Effector CD8-positive, alpha-beta T cell (primary cell): ENCODE results near the gene PMIS2.
A peak's percentile ranks its signal among the peaks of the same experiment; 100 is the strongest.

ENCODE experiments used
- DNase-seq: peaks from one replicate; lab custom pipeline; 2025; lab: John Stamatoyannopoulos, UW

Gene PMIS2

DNA sequence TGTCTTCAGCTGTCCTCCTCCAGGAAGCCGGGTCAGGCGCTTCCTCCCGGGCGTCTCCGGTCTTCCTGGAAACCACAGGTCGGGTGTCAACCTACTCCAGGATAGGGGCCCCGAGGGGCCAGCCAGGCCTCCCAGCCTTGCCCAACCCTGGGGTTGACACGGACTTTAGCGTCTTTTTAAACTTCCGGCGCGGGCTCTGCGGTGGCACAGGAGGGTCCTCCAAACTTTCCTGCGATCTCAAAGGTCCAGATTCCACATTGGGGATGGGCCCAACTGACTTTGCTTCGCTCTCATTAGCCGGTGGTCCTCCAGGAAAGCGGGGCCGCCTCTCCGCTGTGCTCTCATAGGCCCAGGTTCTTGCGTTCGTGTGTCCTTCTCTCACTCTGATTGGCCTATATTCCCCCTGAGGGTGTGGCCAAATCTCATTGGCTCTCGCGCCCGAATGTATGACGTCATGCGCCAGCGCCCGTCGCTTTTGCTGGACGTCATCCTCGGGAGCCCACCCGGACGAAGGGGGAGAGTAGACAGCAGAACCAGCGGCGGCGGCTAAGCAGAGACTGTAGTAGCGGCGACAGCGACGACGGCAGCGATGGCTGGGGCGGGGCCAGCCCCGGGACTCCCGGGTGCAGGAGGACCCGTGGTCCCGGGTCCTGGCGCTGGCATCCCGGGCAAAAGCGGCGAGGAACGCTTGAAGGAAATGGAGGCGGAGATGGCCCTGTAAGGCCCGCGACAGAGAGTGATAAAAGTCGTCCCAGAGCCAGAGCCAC lies 42.8 kb downstream of the PMIS2 start, which contains the start of gene RBM42:
RBM42 (plus strand) TSS at position 472 of the 767 bp plus-strand sequence; CDS start at position 590, 118 bp downstream.
- peak; percentile 98 for DNase-seq

DNA sequence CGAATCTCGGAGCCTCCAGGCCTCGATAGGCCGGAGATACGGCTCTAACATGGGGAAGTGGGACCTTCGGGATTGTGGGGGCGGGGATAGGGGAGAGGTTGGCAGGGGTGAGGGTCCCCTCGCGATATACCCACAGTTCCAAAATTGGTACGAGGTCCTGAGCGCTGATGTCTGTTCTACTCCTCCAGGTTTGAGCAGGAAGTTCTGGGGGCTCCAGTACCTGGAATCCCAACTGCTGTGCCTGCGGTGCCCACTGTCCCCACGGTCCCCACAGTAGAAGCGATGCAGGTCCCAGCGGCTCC lies 43.3 kb downstream of the PMIS2 start:
- no peak for DNase-seq

DNA sequence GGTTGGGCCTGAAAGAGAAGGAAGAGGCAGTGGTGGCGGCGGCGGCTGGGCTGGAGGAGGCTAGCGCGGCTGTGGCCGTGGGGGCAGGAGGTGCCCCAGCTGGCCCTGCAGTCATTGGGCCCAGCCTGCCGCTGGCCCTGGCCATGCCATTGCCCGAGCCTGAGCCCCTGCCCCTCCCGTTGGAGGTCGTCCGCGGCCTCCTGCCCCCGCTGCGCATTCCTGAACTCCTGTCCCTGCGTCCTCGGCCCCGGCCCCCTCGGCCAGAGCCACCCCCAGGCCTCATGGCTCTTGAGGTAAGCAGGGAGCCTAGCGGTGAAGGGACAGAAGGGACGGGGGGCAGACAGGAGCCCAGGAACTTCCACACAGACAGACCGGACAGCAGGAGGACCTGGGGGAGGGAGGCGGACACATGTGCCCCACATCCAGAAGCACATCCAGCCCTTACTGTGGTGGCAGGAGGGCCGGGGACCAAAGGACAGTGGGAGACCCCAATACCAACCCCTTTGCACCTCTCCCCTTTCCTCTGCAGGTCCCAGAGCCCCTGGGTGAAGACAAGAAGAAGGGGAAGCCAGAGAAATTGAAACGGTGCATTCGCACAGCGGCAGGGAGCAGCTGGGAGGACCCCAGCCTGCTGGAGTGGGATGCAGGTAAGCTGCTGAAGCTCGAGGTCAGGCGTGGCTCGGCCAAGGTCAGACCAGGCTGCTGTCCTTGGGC lies 47.9 kb downstream of the PMIS2 start:
- DNase-seq: no peak

DNA sequence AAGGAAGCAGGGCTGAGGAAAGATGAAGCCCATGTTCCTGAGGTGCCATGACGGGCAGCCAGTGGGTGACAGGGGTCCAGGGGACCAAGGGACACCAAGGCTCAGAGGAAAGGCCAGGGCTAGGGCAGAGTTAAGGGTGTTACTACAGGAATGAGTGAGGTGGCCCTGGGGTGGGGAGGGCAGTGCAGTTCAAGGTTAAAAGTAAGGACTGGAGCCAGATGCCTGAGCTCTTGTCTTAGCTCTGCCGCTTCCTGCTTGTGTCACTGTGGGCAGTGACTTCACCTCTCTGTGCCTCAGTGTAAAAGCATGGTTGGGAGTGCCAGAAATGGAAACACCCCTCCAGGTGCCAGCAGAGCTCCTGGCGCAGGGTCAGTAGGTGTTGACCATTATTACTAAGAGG lies 50.7 kb downstream of the PMIS2 start:
- no peak for DNase-seq
